HG02884 (cell line): Measurements from ENCODE around the gene ALX4.

Source experiments
- ATAC-seq: cut with Tn5 transposase; IDR thresholded peaks from one replicate; pipeline ENCODE4 v1.9.1; 2021; ENCODE audit warnings: mild to moderate bottlenecking, moderate library complexity; ENCODE audit not compliant: unreplicated experiment

The ALX4 gene

GRCh38 chr11:44269369-44270351 is 40.3 kb downstream of the ALX4 start:
- no peak for ATAC-seq

GRCh38 chr11:44268614-44269080 is 41.3 kb downstream of the ALX4 start:
- no peak for ATAC-seq

DNA sequence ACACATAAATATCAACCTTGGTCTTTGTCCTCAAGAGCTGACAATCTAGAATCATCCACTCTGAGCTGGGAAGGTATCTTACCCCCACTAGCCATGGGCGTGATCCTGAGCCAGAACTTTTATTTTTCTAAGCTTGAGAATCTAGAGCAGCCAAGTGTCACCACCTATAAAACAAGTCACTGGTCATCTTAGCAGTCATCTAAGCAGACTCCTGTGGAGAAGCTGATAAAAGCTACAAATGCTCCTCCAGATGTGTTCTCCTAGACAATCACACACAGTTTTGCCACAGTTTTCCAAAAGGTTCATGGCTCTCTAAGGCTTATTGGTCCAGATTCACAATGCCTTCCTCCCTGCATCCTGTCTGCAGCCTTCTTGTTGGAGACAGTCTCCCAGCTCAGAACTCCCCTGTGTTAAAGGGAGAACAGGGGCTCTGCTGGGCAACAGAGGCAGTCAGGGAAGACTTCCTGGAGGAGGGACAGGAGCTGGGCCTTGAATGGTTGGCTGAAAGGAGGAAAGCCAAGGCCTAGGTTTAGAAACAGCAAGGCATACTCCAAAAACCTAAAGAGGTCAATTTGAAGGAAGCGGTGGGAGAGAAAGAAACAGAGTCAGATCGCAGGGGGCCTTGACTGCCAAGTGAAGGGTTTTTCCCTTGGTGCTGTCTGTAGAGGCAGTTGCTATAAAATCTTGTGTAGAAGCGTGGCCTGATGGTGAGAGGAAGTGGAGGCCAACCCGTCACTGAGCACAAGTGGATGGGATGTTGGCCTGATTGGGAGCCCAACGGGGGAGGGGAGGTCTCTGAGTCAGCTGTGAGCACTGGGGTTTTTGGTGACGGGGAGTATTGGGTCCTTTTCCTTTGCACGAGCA is 42.0 kb downstream of the ALX4 start:
- ATAC-seq: no peak

GRCh38 chr11:44267006-44267749 is 42.8 kb downstream of the ALX4 start:
- ATAC-seq: no peak

DNA sequence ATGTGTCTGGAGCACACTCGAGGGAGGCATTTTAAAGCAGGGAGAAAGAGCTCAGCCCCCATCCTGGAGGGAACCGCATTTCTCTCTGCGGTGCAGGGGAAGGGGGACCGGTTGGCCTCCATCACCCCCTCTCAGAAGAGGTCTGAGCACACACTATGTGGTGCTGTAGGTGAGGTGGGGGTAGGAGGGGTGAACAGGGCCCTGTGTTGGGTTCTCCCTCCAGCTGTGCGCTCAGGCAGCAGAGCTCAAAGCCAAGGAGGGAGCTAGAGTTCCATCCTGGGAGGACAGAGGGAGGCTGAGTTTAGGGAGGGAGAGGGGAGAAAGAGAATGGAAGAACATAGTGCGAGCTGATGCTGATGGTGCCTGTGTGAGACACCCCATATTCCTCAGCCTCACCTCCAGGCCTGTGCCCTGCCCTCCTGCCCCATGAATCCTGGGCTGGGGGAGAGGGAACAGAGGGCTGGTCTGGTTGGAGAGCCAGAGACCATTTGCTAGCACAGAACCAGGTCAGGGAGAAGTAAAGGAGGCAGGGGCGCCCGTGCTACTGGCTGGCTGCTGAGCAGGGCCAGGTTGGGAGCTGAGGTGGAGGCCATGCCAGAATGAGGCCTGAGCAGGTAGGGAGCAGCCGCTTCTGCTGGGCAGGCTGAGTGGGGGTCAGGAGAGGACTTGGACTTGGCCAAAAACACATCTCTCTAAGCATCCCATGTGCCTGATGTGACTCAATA is 43.7 kb downstream of the ALX4 start:
- no peak for ATAC-seq

DNA sequence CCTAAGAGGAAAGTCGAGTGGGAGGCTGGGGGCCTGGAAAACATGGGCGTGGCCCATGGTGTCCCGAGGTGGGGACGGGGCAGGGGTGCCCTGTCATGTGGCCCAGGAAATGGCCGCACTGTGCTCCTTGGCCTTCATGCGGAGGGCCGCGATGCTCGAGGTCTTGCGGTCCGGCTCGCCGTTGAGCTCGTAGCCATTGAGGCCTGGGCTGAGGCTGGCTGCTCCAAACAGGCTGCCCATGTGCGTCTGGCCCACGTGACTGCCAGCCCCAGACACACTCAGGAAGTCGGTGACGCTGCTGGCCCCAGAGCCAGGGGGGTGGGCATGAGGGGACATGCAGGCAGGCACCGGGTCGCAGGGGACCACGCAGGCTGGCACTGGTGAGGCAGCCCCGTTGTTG is 45.2 kb downstream of the ALX4 start:
- ATAC-seq: no peak

- no peak for ATAC-seq
Measured at GRCh38 chr11:44264438-44264749, 45.5 kb downstream of the ALX4 start.

- ATAC-seq: no peak
Measured at GRCh38 chr11:44263738-44264437, 46.1 kb downstream of the ALX4 start.

DNA sequence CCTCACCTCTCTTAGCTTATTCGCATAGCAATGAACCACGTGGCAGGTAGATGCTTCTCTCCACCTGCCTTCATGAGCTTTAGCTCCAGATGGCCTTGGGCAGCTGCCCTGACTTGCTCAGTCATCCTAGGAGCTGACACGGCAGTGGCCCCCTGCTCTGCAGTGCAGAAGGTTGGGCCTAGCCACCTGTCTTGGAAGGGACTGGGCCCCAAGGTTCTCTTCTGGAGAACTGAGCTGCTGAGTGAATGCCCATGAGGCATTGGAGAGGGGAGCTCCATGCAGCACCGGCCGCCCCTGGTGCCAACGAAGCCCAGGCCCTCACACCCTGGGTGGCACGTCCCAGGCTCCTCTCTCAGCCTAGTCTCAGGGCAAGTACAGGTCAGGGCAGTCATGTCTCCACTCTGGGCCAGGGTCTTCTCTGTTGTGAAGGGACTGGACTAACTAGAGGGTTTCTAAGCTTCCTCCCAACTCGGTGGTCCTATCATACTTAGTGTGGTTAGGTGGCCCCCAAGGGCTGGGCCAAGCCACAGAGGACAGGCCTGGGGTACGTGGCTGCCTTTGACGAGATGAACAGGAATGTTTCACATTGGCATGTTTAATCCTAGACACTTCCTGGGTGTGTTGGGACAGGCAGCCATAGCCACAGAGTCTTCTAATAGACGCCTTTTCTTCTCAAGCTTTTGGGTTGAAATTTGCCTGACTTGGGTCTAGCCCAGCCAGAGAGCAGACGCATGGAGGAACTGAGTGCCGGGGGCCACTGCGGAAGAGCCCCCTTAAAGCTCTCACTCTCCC is 47.9 kb downstream of the ALX4 start:
- no peak for ATAC-seq

DNA sequence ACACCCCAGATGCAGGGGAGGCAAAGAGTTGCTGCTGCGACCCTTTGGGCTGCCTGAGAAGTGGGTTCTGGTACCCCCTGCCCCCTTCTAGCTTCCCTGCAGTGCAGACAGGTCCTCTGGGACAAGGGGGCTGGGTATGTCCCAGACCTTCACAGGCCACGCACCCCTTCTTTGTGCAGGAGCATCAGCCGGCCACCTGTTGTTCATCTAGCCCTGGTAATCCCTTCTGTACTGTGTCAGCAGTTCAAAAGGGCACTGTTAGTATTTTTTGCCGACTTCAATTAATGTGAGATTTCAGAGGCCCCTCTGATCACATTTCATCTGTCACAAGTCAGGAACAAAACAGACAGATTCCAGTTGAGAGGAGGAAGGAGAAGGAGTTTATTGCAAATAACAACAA is 49.9 kb downstream of the ALX4 start:
- ATAC-seq: no peak

- ATAC-seq: no peak
Measured at GRCh38 chr11:44258839-44259420, 51.0 kb downstream of the ALX4 start.

GRCh38 chr11:44258190-44258489 is 51.8 kb downstream of the ALX4 start:
- ATAC-seq: no peak

DNA sequence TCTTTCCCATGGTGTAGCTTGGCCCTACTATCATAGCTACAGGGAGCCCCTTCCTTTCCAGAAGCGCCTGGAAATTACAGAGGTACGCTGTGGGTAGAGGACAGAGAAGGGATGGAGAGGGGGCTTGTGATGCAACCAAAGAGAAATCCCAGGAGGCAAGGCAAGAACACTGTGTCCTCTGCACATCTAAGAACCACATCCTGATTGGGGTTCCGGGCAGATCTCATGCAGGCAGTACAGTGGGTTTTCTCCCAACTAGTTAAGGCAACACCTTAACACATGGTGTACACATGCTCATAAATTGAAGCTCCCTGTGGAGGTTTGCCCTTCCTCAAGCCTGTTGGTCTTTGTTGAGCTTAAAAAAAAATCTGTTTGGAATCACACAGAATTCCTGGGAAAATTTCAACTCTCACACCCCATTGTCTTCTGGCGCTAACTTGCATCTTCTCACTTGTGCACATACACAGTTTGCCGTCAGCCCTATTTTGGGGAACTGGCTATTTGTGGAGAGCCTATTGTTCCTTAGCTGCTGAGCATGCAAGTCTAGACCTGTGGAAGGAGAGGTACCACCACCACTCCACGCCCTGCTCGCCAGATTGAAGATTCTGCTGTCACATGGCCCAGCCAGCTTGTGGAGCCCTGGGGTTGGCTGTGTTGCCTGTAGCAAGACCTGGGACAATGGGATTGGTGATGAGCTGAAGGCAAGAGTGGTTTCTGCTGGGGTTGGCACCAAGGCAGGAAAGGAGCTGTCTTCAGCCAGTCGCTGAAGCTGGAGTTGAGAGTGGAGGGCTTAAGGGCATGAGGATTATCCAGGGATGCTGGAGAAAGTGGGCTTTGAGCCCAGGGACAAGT is 52.4 kb downstream of the ALX4 start:
- ATAC-seq: no peak

DNA sequence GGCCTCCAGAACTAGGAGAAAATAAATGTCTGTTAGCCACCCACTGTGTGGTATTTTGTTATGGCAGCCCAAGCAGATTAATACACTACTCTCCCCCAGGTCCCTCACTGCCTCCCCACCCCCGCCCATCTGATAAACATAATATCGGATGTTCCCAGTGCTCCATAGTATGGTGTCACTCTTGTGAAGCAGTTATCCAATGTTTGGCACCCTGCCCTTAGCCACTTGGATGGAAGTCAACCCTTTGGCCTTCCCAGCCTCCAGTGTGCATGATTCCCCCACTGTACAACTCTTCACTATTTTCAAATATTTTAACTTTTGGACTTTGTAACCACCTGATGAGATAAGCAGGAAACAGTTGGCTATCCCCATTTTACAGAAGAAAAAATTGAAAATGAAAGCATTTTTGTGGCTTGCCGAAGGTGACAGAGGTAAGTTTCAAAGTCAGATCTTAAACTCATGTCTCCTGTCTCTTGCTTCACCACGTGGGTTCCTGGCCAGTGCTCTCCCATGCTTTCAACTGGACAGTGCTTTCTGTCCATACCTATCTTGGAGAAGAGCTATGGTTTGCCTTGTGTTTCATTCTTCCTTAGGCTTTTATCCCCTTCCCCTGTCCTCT is 53.2 kb downstream of the ALX4 start:
- ATAC-seq: no peak

- no peak for ATAC-seq
Measured at GRCh38 chr11:44255406-44256071, 54.4 kb downstream of the ALX4 start.

- no peak for ATAC-seq
Measured at GRCh38 chr11:44252999-44253602, 56.8 kb downstream of the ALX4 start.

DNA sequence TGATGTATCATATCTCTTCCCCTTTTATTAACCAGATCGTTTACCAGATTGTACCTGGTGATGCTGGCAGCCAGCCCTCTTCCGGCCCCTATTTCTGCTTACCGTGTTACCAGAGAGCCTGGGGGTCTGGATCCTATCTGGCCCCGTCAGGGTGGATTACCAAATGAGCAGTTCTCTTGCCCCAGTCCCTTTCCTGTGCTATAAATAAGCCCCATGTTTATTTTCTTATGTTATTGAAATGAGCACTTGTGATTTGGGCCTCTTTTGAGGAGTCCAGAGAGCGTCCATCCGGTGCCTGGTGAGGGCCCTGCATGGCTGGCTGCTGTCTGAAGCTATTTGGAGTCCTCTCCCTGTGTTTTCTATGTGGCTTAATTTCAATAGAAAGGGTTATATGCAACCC is 59.5 kb downstream of the ALX4 start:
- ATAC-seq: no peak
